HG03378 (cell line): ENCODE results near the gene G6PD.
"Not testable (repeated sequence)": the region's sequence is repeated elsewhere in the genome, so short reads cannot be mapped to it uniquely, and the experiment has no call there.

Experiments
- ATAC-seq: cut with Tn5 transposase; IDR thresholded peaks from one replicate; pipeline ENCODE4 v1.9.1; 2021; ENCODE audit warnings: mild to moderate bottlenecking, moderate library complexity; ENCODE audit not compliant: unreplicated experiment

Gene G6PD

DNA sequence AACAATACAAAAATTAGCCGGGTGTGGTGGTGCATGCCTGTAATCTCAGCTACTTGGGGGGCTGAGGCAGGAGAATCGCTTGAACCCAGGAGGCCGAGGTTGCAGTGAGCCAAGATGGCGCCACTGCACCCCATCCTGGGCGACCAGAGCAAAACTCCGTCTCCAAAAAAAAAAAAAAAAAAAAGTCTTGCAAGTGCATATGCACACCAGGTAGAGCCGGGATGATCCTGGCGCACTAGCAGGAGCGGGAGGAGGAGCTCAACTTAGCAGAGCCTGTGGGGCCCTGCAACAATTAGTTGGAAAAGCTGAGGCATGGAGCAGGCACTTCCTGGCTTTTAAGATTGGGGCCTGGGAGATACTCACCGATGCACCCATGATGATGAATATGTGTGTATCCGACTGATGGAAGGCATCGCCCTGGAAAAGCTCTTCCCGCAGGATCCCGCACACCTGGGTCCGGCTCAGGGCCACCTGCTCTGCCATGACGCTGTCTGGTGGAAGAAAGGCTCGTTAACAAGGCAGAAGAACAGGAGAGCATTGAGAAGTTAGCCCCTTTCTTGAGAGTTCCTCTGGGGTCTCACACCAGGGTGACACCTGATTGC lies 872 bp downstream of the G6PD start:
- ATAC-seq, result no peak

GRCh38 chrX:154542723-154543424 lies 3.8 kb downstream of the G6PD start:
- ATAC-seq, result no peak

DNA sequence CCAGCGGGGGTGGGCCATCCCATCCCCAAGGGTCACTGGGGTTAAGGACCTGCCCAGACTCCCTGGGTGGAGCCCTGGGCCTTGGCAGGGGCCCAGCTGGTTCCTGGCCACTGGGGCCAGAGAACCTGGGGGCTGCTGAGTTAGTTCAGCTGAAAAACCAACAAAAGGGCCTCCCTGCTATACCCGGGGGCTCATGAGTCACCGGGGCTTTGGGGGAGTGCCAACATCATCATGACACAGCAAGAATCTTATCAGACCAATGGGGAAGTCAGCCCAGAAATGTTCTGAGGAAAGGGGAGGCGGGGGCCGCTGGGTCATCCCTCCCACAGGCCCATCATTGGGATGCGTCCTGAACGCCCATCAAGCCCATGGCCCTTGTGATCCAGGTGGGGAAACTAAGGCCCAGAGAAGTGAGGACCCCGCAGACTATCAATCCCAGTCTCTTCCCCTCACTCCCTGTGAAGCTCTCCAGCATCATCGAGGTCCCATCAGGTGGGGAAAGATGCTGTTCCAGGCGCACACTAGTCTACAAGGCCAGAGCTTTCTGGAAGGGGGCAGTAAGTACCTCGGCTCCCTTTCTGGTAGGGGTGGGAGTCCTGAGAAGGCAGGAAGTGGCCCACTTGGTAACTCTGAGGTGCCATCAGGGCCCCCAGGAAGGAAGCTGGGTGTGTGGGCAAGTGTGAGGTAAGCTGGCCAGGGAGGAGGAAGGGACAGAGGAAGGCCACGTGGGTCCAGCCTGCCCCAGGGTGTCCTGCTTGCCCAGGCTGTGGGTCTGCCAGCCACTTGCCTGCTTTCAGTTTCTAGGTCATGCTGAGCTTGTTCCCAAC lies 4.5 kb downstream of the G6PD start:
- ATAC-seq, result no peak

DNA sequence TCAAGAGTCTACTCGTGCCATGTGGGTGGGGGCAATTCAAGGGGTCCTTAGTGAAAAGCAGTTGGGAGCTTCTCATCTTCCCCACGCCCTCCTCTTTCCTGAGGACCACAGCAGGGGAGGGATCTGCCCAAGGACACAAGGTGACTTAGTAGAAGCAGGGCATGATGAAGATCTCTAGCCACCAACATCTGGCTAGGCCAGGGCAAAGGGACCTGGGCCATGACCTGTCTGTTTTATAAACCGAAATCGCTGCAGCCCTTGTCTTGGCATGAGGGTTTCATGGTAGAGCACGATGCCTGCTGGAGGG lies 5.1 kb downstream of the G6PD start:
- ATAC-seq, result no peak

DNA sequence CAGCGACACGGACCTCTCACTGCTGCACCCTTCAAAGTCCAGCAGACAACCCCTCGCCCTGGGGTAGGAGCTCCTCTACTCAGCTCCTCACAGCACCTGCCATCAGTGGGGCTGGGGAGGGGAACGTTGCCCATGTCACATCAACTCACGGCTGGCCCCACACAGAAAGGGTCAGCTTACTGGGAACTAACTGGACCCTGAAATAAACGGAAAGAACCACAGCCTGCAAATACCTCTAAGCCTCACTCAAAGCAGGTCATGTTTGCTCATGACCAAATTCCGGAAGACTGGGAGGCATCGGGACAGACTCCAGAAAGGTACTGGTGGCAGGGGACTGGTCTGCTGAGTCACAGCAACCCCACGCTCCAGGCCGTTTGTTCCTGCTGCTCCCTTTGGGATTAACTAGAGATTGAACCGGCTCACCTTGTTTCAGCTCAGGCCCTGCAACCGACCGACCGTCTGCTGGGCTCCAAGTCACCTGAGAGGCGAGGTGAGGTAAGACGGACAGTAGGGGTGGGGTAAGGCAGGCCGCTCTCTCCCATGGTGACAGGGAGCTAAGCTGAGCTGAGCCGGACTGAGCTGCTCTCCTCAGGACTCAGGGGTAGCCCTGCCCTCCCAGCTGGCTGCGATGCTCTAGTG lies 5.6 kb downstream of the G6PD start:
- ATAC-seq, result no peak

- ATAC-seq, result not testable (repeated sequence)
These were observed 6.3 kb downstream of the G6PD start for GRCh38 chrX:154540365-154540764.

GRCh38 chrX:154539077-154539476 lies 7.6 kb downstream of the G6PD start:
- no peak for ATAC-seq

GRCh38 chrX:154535892-154536291 lies 10.8 kb downstream of the G6PD start:
- no peak for ATAC-seq

DNA sequence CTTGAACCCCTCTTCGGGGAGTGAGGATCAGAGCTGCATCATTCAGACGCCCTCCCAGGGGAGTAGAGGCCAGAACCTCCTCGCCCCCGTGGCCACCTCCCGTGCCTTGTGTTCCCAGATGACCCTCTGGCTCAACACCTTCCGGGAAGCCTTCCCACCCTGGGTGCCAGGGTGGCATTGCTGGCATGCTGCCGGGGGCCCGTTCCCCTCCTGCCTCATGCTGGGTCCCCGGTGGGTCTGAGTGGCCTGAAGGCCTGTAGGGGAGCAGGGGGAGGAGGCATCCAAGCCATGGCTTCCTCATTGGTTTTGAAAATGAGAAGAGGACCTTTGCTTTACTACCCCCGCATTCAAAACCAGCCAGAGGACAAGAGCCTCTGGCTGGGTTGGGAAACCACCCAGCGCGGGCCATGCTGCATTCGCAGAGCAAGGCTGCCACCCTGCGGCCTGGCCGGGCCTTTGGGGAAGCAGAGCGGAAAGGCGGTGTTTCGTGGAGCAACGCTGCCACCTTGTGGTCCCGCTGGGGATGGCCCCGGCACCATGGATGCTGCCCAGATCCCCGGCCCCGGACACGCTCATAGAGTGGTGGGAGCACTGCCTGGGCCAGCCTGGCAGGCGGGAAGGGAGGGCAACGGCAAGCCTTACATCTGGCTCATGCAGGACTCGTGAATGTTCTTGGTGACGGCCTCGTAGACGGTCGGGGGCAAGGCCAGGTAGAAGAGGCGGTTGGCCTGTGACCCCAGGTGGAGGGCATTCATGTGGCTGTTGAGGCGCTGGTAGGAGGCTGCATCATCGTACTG lies 11.9 kb downstream of the G6PD start:
- ATAC-seq, result peak; percentile 84

GRCh38 chrX:154532690-154533089 lies 14.0 kb downstream of the G6PD start:
- ATAC-seq, result no peak

DNA sequence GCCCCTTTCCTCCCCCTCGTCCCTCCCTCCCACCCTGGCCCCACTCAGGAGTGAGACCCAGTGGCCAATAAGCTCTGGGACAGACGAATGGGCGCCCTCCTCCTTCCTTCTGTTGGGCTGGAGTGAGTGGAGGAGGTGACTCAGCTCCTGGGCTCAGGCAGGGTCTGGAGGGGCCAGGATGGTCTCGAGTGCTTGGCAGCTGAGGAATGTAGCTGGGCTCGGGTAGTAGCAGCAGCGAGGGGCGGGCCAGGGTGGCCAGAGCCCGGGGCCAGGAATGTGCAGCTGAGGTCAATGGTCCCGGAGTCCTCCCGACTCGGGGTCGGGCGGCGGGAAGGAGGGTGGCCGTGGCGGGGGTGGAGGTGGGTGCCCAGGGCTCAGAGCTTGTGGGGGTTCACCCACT lies 15.0 kb downstream of the G6PD start:
- ATAC-seq, result no peak

DNA sequence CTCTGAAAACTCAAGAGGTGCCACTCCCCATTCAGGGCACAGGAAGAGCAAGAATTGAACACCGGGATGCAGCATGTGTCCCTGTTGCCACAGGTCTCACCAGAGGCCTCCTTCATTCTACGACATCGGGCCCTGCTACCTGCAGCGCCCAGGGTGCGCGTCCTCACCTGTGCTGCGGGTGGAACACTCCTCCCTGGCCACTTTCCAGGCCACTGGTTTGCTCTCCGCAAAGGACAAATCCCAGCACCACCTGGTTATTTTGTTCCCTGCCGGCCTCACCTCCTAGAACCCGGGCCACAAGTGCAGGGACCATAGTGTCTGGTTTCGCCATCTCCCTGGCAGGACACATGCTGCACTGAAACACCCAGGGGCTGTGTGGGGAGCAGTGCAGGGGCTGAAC lies 16.4 kb downstream of the G6PD start:
- no peak for ATAC-seq

DNA sequence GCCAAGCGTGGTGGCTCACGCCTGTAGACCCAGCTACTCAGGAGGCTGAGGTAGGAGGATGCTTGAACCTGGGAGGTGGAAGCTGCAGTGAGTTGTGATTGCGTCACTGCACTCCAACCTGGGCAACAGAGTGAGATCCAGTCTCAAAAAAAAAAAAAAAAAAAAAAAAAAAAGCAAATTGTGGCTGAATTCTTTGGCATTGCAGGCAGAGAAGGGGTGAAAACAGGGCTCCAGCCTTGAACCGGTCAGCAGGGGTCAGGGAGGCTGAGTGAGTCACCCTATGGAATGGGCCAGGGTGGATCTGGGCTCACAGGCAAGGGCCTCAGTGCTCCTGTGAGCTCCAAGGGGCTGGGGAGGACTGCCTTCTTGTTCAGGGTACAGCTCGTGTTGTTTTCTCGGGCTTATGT lies 17.4 kb downstream of the G6PD start:
- ATAC-seq, result no peak

- peak; percentile 65 for ATAC-seq
These were observed 19.6 kb downstream of the G6PD start for GRCh38 chrX:154526901-154527675.

GRCh38 chrX:154525606-154526490 lies 20.8 kb downstream of the G6PD start:
- no peak for ATAC-seq

DNA sequence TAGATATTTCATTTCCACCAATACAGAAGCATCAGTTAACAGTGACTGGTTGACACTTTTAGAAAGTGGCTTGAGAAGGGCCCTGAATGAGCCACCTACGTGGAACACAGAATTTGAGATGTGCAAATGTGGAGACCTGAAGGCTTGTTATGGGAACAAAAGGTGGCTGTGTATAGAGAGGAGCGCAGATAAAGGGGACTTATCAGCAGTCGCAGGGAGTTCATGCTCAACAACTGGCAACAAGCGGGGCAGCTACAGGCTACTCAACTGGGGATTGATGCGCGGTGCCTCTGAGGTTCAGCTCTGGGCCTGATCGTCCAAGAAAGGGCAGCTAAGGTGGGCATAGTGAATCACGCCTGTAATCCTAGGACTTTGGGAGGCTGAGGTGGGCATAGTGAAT lies 27.3 kb downstream of the G6PD start:
- ATAC-seq, result no peak

- ATAC-seq, result no peak
These were observed 29.4 kb downstream of the G6PD start for GRCh38 chrX:154517101-154517781.

DNA sequence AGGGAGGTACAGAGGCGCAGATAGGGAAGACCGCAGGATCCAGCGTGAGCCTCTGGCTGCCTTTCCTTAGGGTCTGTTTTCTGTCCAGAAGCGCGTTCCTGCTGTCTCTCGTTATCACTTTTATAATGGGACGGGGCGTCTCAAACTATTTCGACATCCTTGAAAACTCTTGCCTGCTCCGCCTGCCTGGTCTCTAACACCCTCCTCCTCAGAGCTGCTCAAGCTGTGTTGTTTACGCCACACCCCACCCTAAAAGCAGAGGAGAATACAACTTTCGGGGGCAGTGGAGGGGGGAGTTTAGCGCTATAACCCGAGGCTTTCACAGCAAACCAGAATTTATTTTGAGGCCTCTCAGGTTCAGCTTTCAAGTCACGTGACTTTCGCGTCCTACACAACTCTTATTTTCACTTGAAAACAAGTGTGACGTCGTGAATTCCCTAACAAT lies 30.0 kb downstream of the G6PD start:
- no peak for ATAC-seq
